ENCODE results near the gene FOXN1.
"Not testable (repeated sequence)": the region's sequence is repeated elsewhere in the genome, so short reads cannot be mapped to it uniquely, and the experiment has no call there.

FOXN1 gene

DNA sequence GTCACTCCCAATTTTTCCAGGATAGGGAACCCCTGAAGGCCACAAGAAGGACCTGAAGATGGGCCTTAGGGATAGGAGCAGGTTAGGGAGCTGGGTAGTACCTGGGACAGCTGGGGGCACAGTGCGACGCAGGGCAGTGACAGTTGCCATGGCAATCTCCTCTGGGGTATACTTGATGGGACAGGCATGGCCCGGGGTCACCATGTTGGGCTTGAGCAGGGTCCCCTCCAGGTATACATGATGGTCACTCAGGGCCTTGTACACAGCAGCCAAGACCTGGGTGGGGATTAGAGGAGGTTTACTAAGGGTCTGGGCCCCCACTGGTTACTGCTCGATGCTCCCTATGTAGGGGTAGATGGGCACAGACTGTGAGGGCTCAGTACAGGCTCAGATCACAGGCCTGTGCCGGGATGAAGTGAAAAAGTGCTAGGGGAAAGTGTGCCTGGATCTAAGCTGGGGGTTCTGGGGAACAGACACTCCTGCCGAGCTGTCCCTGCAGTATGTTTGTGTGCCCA, 67.9 kb downstream of the FOXN1 start:
- no peak for DNase-seq (ENCODE audit: low read depth in 2 of 2)

DNA sequence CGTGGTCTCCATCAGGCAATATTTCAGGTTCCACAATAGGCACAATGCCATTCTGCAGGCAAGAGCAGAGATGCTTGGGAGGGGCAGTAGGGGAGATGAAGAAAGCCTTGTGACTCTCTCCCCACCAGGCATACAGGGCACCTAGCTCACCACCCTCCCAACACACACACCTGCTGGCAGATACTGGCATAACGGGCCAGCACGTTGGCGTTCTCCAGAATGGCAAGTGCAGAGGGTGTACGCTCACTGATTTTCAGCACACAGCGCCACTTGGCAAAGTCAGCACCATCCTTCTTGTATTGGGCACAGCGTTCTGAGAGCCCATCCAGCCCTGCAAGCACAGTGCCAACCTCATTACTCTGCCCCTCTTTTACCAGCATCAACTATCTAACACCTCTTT, 68.4 kb downstream of the FOXN1 start:
- no peak for DNase-seq (ENCODE audit: low read depth in 2 of 2)

GRCh38 chr17:28575126-28575795, 69.1 kb downstream of the FOXN1 start:
- no peak for DNase-seq (ENCODE audit: low read depth in 2 of 2)

DNA sequence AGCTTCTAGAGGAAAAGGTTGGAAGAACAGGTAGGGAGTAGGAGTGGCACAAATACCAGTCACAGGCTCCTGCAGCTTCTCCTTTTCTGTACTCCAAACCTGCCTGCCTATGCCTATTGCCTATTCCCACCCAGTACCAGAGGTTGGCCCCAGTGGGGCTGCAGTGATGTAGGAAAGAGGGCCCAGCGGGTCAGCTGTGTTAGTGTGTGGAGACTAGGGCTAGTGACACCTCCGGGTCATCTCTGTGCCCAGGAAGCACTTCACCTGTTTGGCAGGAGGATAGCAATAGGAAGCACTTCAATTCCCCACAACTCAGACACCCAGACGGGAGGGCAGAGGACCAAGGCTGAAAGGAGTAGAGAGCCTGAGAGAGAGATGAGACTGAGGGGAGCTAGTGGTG, 69.9 kb downstream of the FOXN1 start:
- DNase-seq (ENCODE audit: low read depth in 2 of 2): not testable (repeated sequence)

DNA sequence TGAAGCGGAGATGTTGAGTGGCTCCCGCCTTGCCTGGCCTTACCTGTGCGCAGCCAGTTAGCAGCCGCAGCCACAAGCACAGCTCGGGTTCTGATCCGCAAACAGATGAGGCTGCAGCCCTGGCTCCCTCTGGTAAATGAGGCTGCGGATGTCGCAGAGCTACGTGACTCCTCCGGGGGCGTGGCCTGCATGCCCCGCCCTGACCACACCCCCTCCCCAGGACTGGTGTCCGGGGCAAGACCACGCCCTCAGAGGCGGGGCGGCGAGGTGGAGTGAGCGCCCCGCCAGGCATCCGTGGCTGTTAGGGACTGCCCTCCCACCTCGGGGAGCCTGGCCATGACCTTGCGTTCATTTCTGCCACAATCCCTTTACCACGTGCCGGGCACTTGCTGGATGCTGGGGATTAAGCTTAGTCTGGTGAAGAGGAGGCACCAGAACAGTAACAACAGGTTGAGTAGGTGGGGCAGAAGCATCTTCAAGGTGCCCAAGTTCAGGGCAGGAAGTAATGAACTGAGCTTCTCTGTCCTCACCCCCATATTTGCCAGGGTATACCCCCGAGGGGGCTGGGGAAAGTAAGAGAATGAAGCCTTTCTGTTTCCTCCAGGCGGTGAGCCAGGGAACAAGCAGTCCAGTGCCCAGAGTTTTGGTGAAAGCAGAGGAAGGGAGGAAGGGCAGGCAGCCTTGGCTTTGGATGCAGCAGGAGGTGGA, 70.8 kb downstream of the FOXN1 start, which contains the start of gene ALDOC:
ALDOC (minus strand) TSS at position 138 of the 708 bp plus-strand sequence. CDS start 1,363 bp downstream, outside the sequence.
- DNase-seq (ENCODE audit: low read depth in 2 of 2): peak; percentile 94 to 96

DNA sequence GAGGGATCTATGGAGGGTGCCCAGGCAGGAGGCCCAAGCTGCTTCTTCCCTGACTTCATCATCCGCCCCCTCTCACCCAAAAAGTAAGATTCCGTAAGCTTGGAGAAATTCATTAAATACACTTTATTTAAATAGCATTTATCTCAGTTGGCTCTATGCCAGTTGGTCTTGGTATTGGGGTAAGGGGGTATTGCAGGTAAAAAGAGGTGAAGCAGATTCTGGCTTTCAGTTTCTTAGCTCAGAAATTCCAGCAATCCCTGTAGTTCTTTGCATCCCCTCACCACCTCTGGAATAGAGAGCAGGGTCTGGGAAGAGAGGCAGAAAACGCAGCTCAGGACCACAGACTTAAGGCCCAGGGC, 71.3 kb downstream of the FOXN1 start:
- DNase-seq (ENCODE audit: low read depth in 2 of 2): no peak

GRCh38 chr17:28578246-28579195, 72.4 kb downstream of the FOXN1 start:
- no peak for DNase-seq (ENCODE audit: low read depth in 2 of 2)

DNA sequence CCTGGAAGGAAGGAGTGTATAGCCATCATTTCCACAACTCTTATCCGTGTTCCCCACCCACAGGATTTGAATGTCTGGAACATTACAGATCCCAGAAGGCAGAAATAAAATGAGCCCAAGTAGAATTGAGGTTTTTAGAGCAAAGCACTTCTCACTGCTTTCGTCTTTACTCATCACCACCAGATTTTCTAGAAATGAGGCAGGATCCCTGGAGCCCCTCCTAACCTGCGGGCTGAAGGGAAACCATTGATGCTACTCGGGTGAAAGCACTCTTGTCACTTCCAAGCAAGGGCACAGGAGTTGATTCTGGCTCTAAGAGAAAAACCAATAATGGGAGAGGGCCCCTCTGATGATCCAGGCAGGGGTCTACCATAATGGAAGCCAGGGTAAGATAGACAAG, 73.4 kb downstream of the FOXN1 start:
- no peak for DNase-seq (ENCODE audit: low read depth in 2 of 2)

- no peak for DNase-seq (ENCODE audit: low read depth in 2 of 2)
Observed at GRCh38 chr17:28580959-28581358, 74.8 kb downstream of the FOXN1 start.

DNA sequence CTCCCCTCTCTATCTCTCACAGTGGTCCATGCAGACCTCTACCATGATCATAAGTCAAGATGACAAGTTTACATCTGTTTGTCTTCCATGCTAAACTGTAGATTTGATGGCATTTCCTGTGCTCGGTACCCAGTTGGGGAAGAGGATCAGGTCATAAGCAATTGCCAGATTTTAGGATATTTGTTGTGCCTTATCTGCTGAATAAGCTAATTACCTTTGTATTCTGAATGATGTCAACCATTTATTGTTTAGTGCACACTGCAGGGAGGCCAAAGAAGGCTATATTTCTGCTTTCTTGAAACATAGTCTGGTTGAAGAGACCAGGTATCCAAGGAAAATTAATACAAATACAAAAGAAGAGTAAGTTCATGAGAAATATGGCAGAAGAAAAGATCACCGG, 76.4 kb downstream of the FOXN1 start:
- DNase-seq (ENCODE audit: low read depth in 2 of 2): no peak

- DNase-seq (ENCODE audit: low read depth in 2 of 2): no peak
Observed at GRCh38 chr17:28584434-28584833, 78.3 kb downstream of the FOXN1 start.

DNA sequence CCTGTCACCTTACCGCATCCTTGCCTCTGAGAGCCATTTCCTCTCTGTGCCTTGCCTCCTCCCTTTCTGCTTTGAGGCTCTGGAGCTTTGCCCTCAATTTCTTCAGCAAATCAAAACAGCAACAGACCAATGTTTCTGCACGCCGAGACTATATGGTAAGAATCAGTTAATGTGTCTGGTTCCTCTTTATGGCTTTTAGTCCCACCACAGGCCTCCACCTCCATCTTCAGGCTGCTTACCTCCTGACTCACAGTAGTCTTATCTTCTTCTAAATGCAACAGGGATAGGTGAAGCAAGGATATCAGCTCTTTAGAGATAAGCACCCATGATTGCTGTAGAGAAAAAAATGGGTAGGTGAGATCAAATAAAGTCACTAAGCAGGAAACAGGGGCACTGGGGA, 79.7 kb downstream of the FOXN1 start:
- DNase-seq (ENCODE audit: low read depth in 2 of 2): no peak

All from stimulated activated CD8-positive, alpha-beta memory T cell treated with anti-CD3 and anti-CD28 coated beads, Interleukin-7, amount 100 ng/mL, for 1 hour (primary cell).